22Rv1 (cell line): ENCODE data around the gene FZD10.

Experiments
- ZFX ChIP-seq: fragments of 450-650 bp; IDR thresholded peaks from 2 replicates; pipeline ENCODE4 v1.6.1; 2017; ENCODE audit warnings: antibody characterized with exemption, borderline replicate concordance
- TF ChIP-seq, protein P1 (sequence below): fragments of 450-650 bp; IDR thresholded peaks from 2 replicates; pipeline ENCODE4 v1.5.1; 2017; ENCODE audit warnings: mild to moderate bottlenecking

- TF ChIP-seq, protein P1, sequence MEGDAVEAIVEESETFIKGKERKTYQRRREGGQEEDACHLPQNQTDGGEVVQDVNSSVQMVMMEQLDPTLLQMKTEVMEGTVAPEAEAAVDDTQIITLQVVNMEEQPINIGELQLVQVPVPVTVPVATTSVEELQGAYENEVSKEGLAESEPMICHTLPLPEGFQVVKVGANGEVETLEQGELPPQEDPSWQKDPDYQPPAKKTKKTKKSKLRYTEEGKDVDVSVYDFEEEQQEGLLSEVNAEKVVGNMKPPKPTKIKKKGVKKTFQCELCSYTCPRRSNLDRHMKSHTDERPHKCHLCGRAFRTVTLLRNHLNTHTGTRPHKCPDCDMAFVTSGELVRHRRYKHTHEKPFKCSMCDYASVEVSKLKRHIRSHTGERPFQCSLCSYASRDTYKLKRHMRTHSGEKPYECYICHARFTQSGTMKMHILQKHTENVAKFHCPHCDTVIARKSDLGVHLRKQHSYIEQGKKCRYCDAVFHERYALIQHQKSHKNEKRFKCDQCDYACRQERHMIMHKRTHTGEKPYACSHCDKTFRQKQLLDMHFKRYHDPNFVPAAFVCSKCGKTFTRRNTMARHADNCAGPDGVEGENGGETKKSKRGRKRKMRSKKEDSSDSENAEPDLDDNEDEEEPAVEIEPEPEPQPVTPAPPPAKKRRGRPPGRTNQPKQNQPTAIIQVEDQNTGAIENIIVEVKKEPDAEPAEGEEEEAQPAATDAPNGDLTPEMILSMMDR: no peak
- TF ChIP-seq ZFX: no peak
Measured at GRCh38 chr12:130202201-130202600, 39.9 kb downstream of the FZD10 start.
